ENCODE results near the gene FAAP100.

DNA sequence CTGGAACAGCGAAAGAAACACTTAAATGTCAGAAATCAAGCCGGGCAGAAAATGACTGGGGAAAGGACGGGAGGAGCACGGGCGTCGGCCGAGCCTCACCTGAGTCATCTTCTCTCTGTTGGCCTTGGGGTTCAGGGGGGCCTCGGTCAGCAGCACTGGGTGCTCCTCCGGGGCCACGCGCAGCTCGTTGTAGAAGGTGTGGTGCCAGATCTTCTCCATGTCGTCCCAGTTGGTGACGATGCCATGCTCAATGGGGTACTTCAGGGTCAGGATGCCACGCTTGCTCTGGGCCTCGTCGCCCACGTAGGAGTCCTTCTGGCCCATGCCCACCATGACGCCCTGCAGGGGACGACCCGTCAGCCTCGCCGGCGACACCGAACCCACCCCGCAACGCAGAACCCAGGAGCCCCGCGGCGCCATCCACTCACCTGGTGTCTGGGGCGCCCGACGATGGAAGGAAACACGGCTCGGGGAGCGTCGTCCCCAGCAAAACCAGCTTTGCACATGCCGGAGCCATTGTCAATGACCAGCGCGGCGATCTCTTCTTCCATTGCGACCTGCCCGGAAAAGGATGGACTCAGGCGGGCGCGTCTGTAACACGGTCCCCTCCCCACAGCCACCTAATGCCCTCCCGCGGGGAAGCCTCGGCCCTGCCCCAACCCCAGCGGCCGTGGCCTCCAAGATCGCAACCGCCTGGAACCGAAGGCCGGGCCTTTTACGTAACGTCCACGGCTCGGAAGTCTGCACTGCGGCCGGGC lies 40.2 kb downstream of the FAAP100 start:
- TF ChIP-seq, protein P1, sequence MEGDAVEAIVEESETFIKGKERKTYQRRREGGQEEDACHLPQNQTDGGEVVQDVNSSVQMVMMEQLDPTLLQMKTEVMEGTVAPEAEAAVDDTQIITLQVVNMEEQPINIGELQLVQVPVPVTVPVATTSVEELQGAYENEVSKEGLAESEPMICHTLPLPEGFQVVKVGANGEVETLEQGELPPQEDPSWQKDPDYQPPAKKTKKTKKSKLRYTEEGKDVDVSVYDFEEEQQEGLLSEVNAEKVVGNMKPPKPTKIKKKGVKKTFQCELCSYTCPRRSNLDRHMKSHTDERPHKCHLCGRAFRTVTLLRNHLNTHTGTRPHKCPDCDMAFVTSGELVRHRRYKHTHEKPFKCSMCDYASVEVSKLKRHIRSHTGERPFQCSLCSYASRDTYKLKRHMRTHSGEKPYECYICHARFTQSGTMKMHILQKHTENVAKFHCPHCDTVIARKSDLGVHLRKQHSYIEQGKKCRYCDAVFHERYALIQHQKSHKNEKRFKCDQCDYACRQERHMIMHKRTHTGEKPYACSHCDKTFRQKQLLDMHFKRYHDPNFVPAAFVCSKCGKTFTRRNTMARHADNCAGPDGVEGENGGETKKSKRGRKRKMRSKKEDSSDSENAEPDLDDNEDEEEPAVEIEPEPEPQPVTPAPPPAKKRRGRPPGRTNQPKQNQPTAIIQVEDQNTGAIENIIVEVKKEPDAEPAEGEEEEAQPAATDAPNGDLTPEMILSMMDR (IDR thresholded peaks at IDR 0.05) = no peak
- TF ChIP-seq POLR2A (IDR thresholded peaks at IDR 0.05) = no peak

All from right lobe of liver (tissue), 4 donors.